Stimulated activated naive CD8-positive, alpha-beta T cell treated with anti-CD3 and anti-CD28 coated beads, Interleukin-15, Interleukin-2, amounts not matched to agents 100 ng/mL and 50 ng/mL, for 24 hours (primary cell): ENCODE data around the gene SLC48A1.
"Not testable (repeated sequence)": the region's sequence is repeated elsewhere in the genome, so short reads cannot be mapped to it uniquely, and the experiment has no call there.

Experiments used
- H3K27ac Mint-ChIP-seq: one replicate; pipeline ENCODE4 v1.8.0; 2021; ENCODE audit warnings: mild to moderate bottlenecking, mixed read lengths
- H3K27me3 Mint-ChIP-seq: one replicate; pipeline ENCODE4 v1.8.0; 2021; ENCODE audit warnings: mixed read lengths
- H3K36me3 Mint-ChIP-seq: one replicate; pipeline ENCODE4 v1.8.0; 2021; ENCODE audit warnings: low read depth, mixed read lengths
- H3K4me1 Mint-ChIP-seq: one replicate; pipeline ENCODE4 v1.8.0; 2021; ENCODE audit warnings: low read depth, mixed read lengths
- H3K4me3 Mint-ChIP-seq: one replicate; pipeline ENCODE4 v1.8.0; 2021; ENCODE audit warnings: mild to moderate bottlenecking, mixed read lengths
- H3K9me3 Mint-ChIP-seq: one replicate; pipeline ENCODE4 v1.8.0; 2021; ENCODE audit warnings: mixed read lengths

The SLC48A1 gene

GRCh38 chr12:47809518-47809917 lies 36.5 kb downstream of the SLC48A1 start:
- not testable (repeated sequence) for H3K9me3 Mint-ChIP-seq, H3K27me3 Mint-ChIP-seq
- peaks cover 56% of the 10 kb centered on the region for H3K36me3 Mint-ChIP-seq
- H3K4me1 Mint-ChIP-seq: peaks cover 98% of the 10 kb centered on the region
- peak overlapping the region; percentile 43 for H3K4me3 Mint-ChIP-seq
- H3K27ac Mint-ChIP-seq: peak overlapping the region; percentile 100

DNA sequence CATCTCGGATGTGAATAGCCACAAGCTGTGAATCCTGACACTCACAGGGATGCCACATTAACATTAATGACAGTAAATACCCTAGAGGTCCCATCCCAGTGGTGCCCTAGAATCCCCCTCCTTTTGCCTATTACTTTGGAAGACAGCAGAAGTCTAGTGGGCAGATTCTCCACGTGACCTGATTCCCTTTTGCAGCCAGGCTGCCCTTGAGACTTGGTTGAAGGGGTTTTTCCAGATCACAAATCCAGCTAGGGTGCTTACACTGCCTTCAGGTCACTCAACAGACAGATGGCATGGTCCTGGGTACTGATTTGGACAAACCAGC lies 38.0 kb downstream of the SLC48A1 start:
- Mint-ChIP-seq H3K4me1 (peaks cover 98% of the 10 kb centered on the region), H3K36me3 (peaks cover 49% of the 10 kb centered on the region), H3K27me3 (no peaks in the 10 kb centered on the region), H3K4me3 (peak overlapping the region; percentile 91), H3K9me3 (no peaks in the 10 kb centered on the region), H3K27ac (peak overlapping the region; percentile 100)

GRCh38 chr12:47811581-47812484 lies 38.8 kb downstream of the SLC48A1 start:
- peaks cover 46% of the 10 kb centered on the region for H3K36me3 Mint-ChIP-seq
- H3K27ac Mint-ChIP-seq: peak overlapping the region; percentile 100
- H3K4me3 Mint-ChIP-seq: peak overlapping the region; percentile 91
- H3K9me3 Mint-ChIP-seq: no peaks in the 10 kb centered on the region
- no peaks in the 10 kb centered on the region for H3K27me3 Mint-ChIP-seq
- peaks cover 98% of the 10 kb centered on the region for H3K4me1 Mint-ChIP-seq

GRCh38 chr12:47812797-47813510 lies 39.9 kb downstream of the SLC48A1 start:
- Mint-ChIP-seq H3K27me3 (no peaks in the 10 kb centered on the region), H3K4me1 (peaks cover 98% of the 10 kb centered on the region), H3K4me3 (peak overlapping the region; percentile 91), H3K27ac (peak overlapping the region; percentile 100), H3K9me3 (no peaks in the 10 kb centered on the region), H3K36me3 (peaks cover 51% of the 10 kb centered on the region)

DNA sequence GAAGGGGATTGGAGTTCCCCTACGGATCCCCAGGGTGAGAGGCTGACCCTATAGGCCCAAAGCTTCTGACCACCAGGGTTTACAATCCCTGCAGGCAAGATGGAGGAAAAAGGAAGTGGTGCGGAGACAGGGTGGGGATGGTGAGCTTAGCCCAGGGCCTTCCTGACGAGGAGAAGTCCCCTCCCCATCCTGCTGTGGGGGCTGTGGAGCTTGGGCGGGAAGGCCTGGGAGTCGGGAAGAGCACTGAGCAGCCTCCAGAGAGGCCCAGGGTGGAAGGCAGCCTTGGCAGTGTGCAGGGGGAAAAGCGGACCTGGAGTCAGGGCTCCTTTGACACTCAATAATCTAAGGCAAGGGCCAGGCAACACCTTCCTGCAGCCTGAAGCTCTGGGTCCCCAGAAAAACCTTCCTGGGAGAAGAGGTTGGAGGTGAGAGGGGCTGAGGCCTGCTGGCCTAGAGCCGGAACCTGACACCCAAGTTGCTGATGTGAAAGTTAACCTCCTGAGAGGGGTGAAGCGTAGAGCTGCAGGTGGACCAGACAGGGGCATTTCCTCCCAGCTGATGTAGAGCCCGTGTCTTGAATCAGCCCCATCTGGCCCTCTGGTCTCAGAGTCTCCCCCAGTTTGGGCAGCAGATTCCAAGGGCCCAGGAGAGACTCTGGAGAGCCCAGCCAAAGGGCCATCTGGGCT lies 40.6 kb downstream of the SLC48A1 start:
- Mint-ChIP-seq H3K27me3 (no peaks in the 10 kb centered on the region), H3K4me1 (peaks cover 94% of the 10 kb centered on the region), H3K36me3 (peaks cover 58% of the 10 kb centered on the region), H3K4me3 (peak overlapping the region; percentile 91), H3K27ac (peak overlapping the region; percentile 100), H3K9me3 (no peaks in the 10 kb centered on the region)

- H3K27me3 Mint-ChIP-seq: no peaks in the 10 kb centered on the region
Observed at GRCh38 chr12:47814539-47815170, 41.6 kb downstream of the SLC48A1 start.

DNA sequence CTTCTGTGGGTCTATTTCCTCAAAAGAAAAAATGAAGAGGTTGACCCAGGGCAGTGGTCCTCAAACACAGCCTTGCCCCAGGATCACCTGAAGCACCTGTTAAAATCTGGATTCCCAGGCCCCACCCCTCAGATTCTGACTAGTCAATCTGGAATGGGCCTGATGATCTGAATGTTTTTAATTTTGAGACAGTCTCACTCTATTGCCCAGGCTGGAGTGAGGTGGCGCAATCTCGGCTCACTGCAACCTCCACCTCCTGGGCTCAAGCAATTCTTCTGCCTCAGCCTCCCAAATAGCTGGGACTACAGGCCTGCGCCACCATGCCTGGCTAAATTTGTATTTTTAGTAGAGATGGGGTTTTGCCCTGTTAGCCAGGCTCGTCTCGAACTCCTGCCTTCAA lies 42.4 kb downstream of the SLC48A1 start:
- H3K27me3 Mint-ChIP-seq, H3K9me3 Mint-ChIP-seq: not testable (repeated sequence)
- Mint-ChIP-seq H3K36me3 (peaks cover 62% of the 10 kb centered on the region), H3K4me3 (peak overlapping the region; percentile 91), H3K4me1 (peaks cover 80% of the 10 kb centered on the region), H3K27ac (peak overlapping the region; percentile 100)

More at GRCh38 chr12:47814539-47815170, 41.6 kb downstream of the SLC48A1 start:
- Mint-ChIP-seq H3K9me3 (no peaks in the 10 kb centered on the region), H3K27ac (peak overlapping the region; percentile 100), H3K4me3 (peak overlapping the region; percentile 91), H3K4me1 (peaks cover 84% of the 10 kb centered on the region), H3K36me3 (peaks cover 62% of the 10 kb centered on the region)

GRCh38 chr12:47816403-47817271 lies 43.6 kb downstream of the SLC48A1 start:
- Mint-ChIP-seq H3K9me3 (no peaks in the 10 kb centered on the region), H3K4me1 (peaks cover 80% of the 10 kb centered on the region), H3K36me3 (peaks cover 57% of the 10 kb centered on the region), H3K27me3 (no peaks in the 10 kb centered on the region), H3K27ac (peak overlapping the region; percentile 100), H3K4me3 (peak overlapping the region; percentile 91)

DNA sequence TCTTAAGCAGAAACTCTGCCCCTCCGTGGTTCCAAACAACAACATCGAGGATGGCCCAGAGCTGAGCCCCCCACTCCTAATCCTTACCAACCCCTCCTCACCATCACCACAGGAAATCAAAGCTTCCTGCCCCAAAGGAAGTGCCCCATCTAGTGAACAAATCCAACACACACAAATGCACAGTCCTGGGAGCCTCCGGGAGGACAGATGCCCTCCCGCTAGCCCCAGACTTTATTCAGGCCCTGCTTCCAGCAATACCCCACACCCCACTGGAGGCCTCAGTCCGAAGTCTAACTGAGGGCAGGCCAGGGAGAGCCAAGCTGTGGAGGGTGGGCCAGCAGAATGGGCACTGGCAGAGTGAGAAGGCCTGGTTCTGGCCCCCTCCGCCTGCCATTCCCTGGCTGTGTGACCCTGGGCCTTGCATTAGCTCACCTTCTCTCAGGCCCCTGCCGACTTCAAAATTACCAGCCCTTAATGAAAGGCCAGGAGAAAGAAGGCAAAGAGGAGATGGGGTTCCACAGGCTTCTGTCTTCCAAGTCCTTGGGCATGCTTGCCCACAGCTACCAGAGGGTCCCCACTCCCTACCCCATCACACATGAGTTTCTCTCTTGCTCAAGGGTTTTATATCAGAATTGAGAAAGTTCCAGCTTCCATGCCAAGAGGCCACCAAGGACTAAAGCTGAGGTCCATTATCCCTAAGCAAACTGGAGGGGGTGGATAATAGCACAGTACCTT lies 44.4 kb downstream of the SLC48A1 start:
- Mint-ChIP-seq H3K27me3 (no peaks in the 10 kb centered on the region), H3K9me3 (no peaks in the 10 kb centered on the region), H3K27ac (peak overlapping the region; percentile 100), H3K36me3 (peaks cover 51% of the 10 kb centered on the region), H3K4me3 (peak overlapping the region; percentile 91), H3K4me1 (peaks cover 80% of the 10 kb centered on the region)

DNA sequence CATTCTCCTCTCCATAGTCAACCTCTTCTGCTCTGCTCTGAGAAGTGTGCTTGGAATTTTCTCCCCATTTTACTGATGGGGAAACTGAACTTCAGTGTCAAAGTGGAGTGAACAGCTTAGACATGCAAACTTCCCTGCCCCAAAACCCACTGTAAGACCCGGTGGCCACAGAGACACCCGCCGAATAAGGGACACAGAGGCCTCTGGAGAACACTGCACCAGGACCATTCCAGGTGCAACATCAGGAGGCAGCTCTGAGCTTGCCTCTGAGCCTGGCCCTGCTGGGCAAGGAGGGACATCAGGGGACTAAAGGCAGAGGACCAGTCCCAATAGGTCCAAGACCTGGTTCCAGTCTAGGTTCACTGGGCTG lies 45.0 kb downstream of the SLC48A1 start:
- Mint-ChIP-seq H3K27me3 (no peaks in the 10 kb centered on the region), H3K4me3 (peak overlapping the region; percentile 91), H3K27ac (peak overlapping the region; percentile 100), H3K36me3 (peaks cover 48% of the 10 kb centered on the region), H3K9me3 (no peaks in the 10 kb centered on the region), H3K4me1 (peaks cover 79% of the 10 kb centered on the region)

DNA sequence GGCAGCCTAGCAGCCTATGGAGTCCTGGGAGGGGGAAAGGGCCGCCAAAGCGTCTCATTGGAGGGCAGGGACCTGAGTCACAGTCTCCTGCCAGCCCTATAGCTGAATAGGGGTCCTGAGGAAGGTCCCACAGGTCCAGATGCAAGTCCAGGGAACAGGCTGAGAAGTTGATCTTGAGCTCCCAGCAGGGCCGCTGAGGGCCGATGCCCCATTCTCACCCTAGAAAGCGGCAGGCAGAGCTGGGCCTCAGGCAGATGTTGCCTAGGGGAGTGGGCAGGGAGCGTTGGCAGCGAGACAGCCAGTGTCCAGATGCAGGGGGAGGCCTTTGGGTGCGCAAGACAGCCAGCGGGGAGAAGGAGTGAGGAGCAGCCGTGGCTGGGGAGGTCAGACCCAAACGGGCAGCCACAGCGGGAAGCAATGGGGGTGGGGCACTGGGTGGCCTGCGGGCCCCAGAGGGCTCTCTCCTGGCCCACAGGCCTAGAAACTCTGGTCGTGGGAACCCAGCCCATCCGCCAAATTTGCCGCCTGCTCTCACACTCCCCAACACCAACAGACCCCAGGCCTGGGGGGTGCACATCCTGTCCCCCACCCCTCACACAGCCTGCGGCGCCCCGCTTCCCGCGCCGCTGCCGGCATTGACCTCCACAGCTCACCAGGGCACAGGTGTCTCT lies 45.6 kb downstream of the SLC48A1 start:
- Mint-ChIP-seq H3K9me3 (no peaks in the 10 kb centered on the region), H3K4me3 (peak overlapping the region; percentile 91), H3K27me3 (no peaks in the 10 kb centered on the region), H3K36me3 (peaks cover 43% of the 10 kb centered on the region), H3K4me1 (peaks cover 80% of the 10 kb centered on the region), H3K27ac (peak overlapping the region; percentile 100)

DNA sequence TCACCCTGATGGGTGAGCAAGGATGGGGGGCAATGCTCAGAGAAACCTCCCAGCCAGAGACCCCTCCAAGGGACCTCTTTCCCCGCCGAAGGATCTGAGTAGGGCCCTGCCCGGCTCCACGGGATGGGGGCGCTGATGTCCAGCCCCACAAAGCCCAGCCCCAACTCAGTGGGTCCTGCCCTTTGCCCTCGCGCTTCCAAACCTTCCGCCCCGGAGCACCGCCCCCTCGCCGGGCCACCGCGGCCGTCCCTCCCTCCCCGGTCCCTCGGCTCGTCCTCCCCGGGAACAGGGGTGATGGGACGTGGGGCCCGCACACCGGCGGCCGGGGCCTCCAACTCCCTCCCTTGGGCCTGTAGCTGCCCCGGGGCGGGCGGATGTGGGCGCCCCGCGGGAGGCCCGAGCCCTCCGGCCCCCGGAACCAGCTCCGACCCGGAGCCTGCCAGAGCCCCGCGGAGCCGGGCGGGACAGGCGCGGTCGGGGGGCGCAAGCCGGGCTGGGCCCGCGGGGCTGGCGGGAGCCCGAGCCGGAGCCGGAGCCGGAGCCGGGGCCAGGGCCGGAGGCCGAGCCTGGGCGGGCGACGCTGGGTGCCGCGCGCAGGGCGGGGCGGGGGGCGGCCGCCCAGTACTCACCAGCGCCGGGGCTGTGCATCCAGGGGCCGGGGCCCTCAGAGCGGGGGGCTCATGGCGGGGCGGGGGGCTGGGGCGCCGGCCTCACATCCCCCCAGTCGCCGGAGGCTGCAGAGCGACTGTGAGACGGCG lies 46.3 kb downstream of the SLC48A1 start:
- peaks cover 36% of the 10 kb centered on the region for H3K36me3 Mint-ChIP-seq
- H3K9me3 Mint-ChIP-seq: no peaks in the 10 kb centered on the region
- H3K4me1 Mint-ChIP-seq: peaks cover 80% of the 10 kb centered on the region
- no peaks in the 10 kb centered on the region for H3K27me3 Mint-ChIP-seq
- peak overlapping the region; percentile 100 for H3K27ac Mint-ChIP-seq
- peak overlapping the region; percentile 95 for H3K4me3 Mint-ChIP-seq
